Gastrocnemius medialis (tissue), 4 donors: Measurements from ENCODE around the gene HIBCH. TPM values are rescaled to one million over a fixed set of nuclear protein-coding genes. Genes with fewer than 3 reads are reported as not detected.
"Not testable (repeated sequence)": the region's sequence is repeated elsewhere in the genome, so short reads cannot be mapped to it uniquely, and the experiment has no call there.

ENCODE experiments used
- ATAC-seq, 2 donors: fragments of 150-250 bp; one replicate each; pipeline ENCODE4 v1.9.1; 2016
- DNase-seq, 2 donors: peaks; one replicate each; pipeline ENCODE4 v3.0.0-alpha.2; 2019
- H3K27ac ChIP-seq, 4 donors: fragments of 200-600 bp; sonication (generic); 1 replicate in 1 of 4; 2 replicates in 3 of 4; pipeline ENCODE4 v1.5.1; 2016 to 2018; ENCODE audit warnings: mild to moderate bottlenecking in 2 of 4, moderate library complexity in 1 of 4
- H3K27me3 ChIP-seq, 3 donors: fragments of 200-600 bp; sonication (generic) in 2 of 3; 1 replicate in 1 of 3; 2 replicates in 2 of 3; pipeline versions ENCODE4 v1.5.1 to v1.6.0; 2016 to 2019; ENCODE audit warnings: mild to moderate bottlenecking in 1 of 3, moderate library complexity in 1 of 3
- H3K36me3 ChIP-seq, 2 donors: fragments of 200-600 bp; sonication (generic) in 1 of 2; one replicate each; pipeline ENCODE4 v1.5.1; 2017 to 2018
- H3K4me1 ChIP-seq, 2 donors: fragments of 200-600 bp; sonication (generic) in 1 of 2; one replicate each; pipeline ENCODE4 v1.5.1; 2016 to 2017; ENCODE audit warnings: mild to moderate bottlenecking in 2 of 2
- H3K4me3 ChIP-seq, 4 donors: fragments of 200-600 bp; sonication (generic) in 3 of 4; 1 replicate in 1 of 4; 2 replicates in 3 of 4; pipeline ENCODE4 v1.5.1; 2016 to 2019; ENCODE audit warnings: mild to moderate bottlenecking in 2 of 4
- H3K9me3 ChIP-seq, 3 donors: fragments of 200-600 bp; sonication (generic) in 2 of 3; 1 replicate in 1 of 3; 2 replicates in 2 of 3; pipeline ENCODE4 v1.5.1; 2016 to 2019
- POLR2A ChIP-seq, 2 donors: fragments of 450-650 bp; IDR thresholded peaks; one replicate each; pipeline ENCODE4 v1.6.1; 2017; ENCODE audit warnings: antibody characterized with exemption in 2 of 2, mild to moderate bottlenecking in 2 of 2, moderate library complexity in 2 of 2
- in situ Hi-C, 4 donors: fragments of 200-750 bp; cut with MboI; loops; one replicate each; pipeline versions ENCODE4 v1.15.0 to v1.8.0; 2017; ENCODE audit warnings: low sequenced_read_pairs in 4 of 4
- intact Hi-C: fragments of 100-400 bp; cut with DNase I; formaldehyde crosslinking; loops from one replicate; pipeline ENCODE4 v1.15.1; 2023; ENCODE audit warnings: low total_unique reads
- total RNA-seq, 4 donors: library from RNA; depleted of rRNA; stranded (reverse); fragments of >200 nt; gene quantifications; one replicate each; pipeline versions ENCODE4 v1.1.0 to v1.2.3, GENCODE V29; 2016
- TF ChIP-seq, protein P1 (sequence below), 5 experiments: fragments of 450-650 bp in 3 of 5; fragments of 200-600 bp in 2 of 5; sonication (generic) in 2 of 5; IDR thresholded peaks in 4 of 5; conservative IDR thresholded peaks in 1 of 5; 1 replicate in 4 of 5; 2 replicates in 1 of 5; pipeline ENCODE4 v1.5.1; 2016 to 2019; ENCODE audit warnings: antibody characterized with exemption in 5 of 5, mild to moderate bottlenecking in 3 of 5, moderate library complexity in 3 of 5

The HIBCH gene
- total RNA-seq, 4 donors from 2014 or later: 3.7 to 20.1 (median 10.6) TPM

DNA sequence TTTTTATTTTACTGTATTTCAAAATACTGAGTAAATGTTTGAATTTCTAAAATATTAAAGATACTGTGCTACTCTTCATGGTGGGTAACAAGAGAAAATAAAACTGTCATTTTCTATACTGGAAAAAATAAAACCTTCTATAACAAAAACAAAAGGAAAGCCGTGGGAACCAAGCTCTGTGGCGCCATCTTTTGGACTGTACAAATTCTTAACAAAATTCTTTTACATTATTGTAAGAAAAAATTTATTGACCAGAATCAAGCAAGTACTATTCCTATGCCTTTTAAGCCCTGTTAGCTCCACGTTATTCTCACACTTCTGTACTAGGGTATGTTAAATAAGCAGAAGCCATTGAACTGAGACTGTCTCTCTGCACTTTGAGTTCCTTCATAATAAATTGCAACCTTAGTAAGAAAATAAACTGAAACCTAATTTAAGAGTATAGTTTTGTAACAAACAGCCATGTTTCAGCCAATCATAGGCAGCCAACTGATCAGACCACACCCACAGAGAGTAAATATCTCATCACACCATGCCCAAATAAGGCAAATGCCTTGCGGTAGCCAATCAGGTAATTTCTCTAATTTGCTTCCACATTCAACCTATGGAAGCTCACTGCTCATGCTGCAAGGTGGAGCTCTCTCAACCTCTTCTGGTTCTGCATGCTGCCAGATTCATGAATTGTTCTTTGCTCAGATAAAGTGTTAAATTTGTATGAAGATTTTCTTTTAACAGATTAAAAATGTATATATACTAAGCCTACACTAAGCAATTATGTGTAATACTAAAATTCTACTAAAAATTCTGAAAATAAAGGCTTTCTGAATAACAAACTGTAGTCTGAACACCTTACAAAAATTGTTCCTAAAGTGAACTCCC, 42.2 kb downstream of the HIBCH start:
- peaks cover 0 to 3% of the 10 kb centered on the region in 2 donors for H3K36me3 ChIP-seq

GRCh38 chr2:190272457-190272842, 47.2 kb downstream of the HIBCH start:
- Histone ChIP-seq H3K36me3 (peaks cover 0 to 3% of the 10 kb centered on the region in 2 donors), H3K27me3 (no peaks in the 10 kb centered on the region), H3K4me1 (peaks cover 0 to 8% of the 10 kb centered on the region in 2 donors), H3K4me3 (no peak overlapping the region), H3K9me3 (no peaks in the 10 kb centered on the region), H3K27ac (no peak overlapping the region)
- in situ Hi-C loops (no loop called here), intact Hi-C loops (no loop called here)
- TF ChIP-seq, protein P1, sequence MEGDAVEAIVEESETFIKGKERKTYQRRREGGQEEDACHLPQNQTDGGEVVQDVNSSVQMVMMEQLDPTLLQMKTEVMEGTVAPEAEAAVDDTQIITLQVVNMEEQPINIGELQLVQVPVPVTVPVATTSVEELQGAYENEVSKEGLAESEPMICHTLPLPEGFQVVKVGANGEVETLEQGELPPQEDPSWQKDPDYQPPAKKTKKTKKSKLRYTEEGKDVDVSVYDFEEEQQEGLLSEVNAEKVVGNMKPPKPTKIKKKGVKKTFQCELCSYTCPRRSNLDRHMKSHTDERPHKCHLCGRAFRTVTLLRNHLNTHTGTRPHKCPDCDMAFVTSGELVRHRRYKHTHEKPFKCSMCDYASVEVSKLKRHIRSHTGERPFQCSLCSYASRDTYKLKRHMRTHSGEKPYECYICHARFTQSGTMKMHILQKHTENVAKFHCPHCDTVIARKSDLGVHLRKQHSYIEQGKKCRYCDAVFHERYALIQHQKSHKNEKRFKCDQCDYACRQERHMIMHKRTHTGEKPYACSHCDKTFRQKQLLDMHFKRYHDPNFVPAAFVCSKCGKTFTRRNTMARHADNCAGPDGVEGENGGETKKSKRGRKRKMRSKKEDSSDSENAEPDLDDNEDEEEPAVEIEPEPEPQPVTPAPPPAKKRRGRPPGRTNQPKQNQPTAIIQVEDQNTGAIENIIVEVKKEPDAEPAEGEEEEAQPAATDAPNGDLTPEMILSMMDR (IDR thresholded peaks at IDR 0.05 in 4 of 5, conservative IDR thresholded peaks at IDR 0.05 in 1 of 5): no peak
- TF ChIP-seq POLR2A (IDR thresholded peaks at IDR 0.05): no peak
- no peak for ATAC-seq
- DNase-seq: no peak

More for the DNA sequence above, 42.2 kb downstream of the HIBCH start:
- Histone ChIP-seq H3K27ac (no peak overlapping the region), H3K27me3 (no peaks in the 10 kb centered on the region), H3K4me1 (peaks cover 7 to 15% of the 10 kb centered on the region in 2 donors), H3K4me3 (no peak overlapping the region), H3K9me3 (no peaks in the 10 kb centered on the region)
- DNase-seq (no peak), ATAC-seq (no peak)
- TF ChIP-seq POLR2A (IDR thresholded peaks at IDR 0.05): no peak
- TF ChIP-seq, protein P1 (IDR thresholded peaks at IDR 0.05 in 4 of 5, conservative IDR thresholded peaks at IDR 0.05 in 1 of 5): peak in 2 of 5 experiments; percentile 14 to 37
- in situ Hi-C loops (loop anchor here (5.0 to 25.0 kb wide), 2 partner anchors 190 kb away; no protein-coding TSS in a partner anchor), intact Hi-C loops (loop anchor here (2.0 kb wide), 1 partner anchor 189 kb away; no protein-coding TSS in a partner anchor)

- Histone ChIP-seq H3K4me1 (peaks cover 0 to 7% of the 10 kb centered on the region in 2 donors), H3K36me3 (peaks cover 0 to 3% of the 10 kb centered on the region in 2 donors), H3K4me3 (no peak overlapping the region), H3K9me3 (no peaks in the 10 kb centered on the region), H3K27me3 (no peaks in the 10 kb centered on the region), H3K27ac (no peak overlapping the region)
- ATAC-seq: no peak
- intact Hi-C loops (no loop called here), in situ Hi-C loops (no loop called here)
- TF ChIP-seq POLR2A (IDR thresholded peaks at IDR 0.05): no peak
- TF ChIP-seq, protein P1 (IDR thresholded peaks at IDR 0.05 in 4 of 5, conservative IDR thresholded peaks at IDR 0.05 in 1 of 5): no peak
- DNase-seq: no peak
These were observed 47.7 kb downstream of the HIBCH start for GRCh38 chr2:190271783-190272456.

DNA sequence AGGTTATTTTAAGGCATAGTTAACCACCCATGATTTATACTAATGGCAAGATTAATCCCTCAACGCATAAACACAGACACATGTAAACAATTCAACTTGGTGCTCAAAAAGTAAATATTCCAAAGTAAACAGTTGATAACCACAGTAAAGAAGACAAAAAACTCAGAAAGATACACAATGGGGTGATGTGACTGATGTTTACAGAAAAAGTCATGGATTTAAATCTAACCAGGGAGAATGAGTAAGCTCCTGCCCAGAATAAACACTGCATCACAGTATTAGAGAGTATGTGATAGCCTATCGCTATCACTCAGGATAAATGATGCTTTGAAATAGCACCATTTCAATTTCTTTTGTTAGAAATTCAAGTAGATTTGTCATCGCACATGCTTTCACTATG, 49.3 kb downstream of the HIBCH start:
- no peak for TF ChIP-seq POLR2A (IDR thresholded peaks at IDR 0.05)
- TF ChIP-seq, protein P1 (IDR thresholded peaks at IDR 0.05 in 4 of 5, conservative IDR thresholded peaks at IDR 0.05 in 1 of 5): no peak

GRCh38 chr2:190269699-190270098, 49.9 kb downstream of the HIBCH start:
- H3K9me3 ChIP-seq, H3K4me3 ChIP-seq, ATAC-seq, H3K27ac ChIP-seq, intact Hi-C loops, H3K36me3 ChIP-seq, H3K4me1 ChIP-seq, DNase-seq, in situ Hi-C loops, H3K27me3 ChIP-seq: not testable (repeated sequence)

More for the DNA sequence above, 49.3 kb downstream of the HIBCH start:
- ATAC-seq (no peak), DNase-seq (no peak)
- no peaks in the 10 kb centered on the region for H3K9me3 ChIP-seq
- H3K27me3 ChIP-seq: no peaks in the 10 kb centered on the region
- in situ Hi-C loops: no loop called here
- H3K27ac ChIP-seq: no peak overlapping the region
- H3K4me3 ChIP-seq: no peak overlapping the region
- peaks cover 0 to 3% of the 10 kb centered on the region in 2 donors for H3K36me3 ChIP-seq
- intact Hi-C loops: no loop called here
- no peaks in the 10 kb centered on the region for H3K4me1 ChIP-seq
